Activated CD4-positive, alpha-beta T cell treated with anti-CD3 and anti-CD28 coated beads, Interleukin-2, amount 10 ng/mL, durations not matched to agents 7 days and 5 days (primary cell): ENCODE measurements around the gene INPP5J. TPM values are rescaled to one million over a fixed set of nuclear protein-coding genes. Genes with fewer than 3 reads are reported as not detected.

Source experiments
- CTCF ChIA-PET: fragments of 350-600 bp; sonication (Branson Sonifier 250); formaldehyde crosslinking; loops from one replicate; lab custom pipeline; 2021; ENCODE audit warnings: antibody characterized with exemption; lab: Charles Lee
- POLR2A ChIA-PET: fragments of 350-600 bp; sonication (Branson Sonifier 250); formaldehyde crosslinking; loops from one replicate; lab custom pipeline; 2021; ENCODE audit warnings: antibody characterized with exemption; lab: Charles Lee
- DNase-seq: peaks from one replicate; pipeline ENCODE4 v3.0.0-alpha.2; 2020
- H3K27ac Mint-ChIP-seq: one replicate; pipeline ENCODE4 v1.8.0; 2021; ENCODE audit warnings: mild to moderate bottlenecking, moderate library complexity, mixed read lengths
- H3K27me3 Mint-ChIP-seq: one replicate; pipeline ENCODE4 v1.8.0; 2021; ENCODE audit warnings: mixed read lengths
- H3K36me3 Mint-ChIP-seq: one replicate; pipeline ENCODE4 v1.8.0; 2021; ENCODE audit warnings: low read depth, mixed read lengths
- H3K4me1 Mint-ChIP-seq: one replicate; pipeline ENCODE4 v1.8.0; 2021; ENCODE audit warnings: mixed read lengths
- H3K4me3 Mint-ChIP-seq: one replicate; pipeline ENCODE4 v1.8.0; 2021; ENCODE audit warnings: mild to moderate bottlenecking, moderate library complexity, mixed read lengths
- H3K9me3 Mint-ChIP-seq: one replicate; pipeline ENCODE4 v1.8.0; 2021; ENCODE audit warnings: mixed read lengths
- total RNA-seq, 2 experiments: library from RNA; stranded (reverse); gene quantifications; one replicate each; pipeline ENCODE4 v1.2.3, GENCODE V29; 2021

INPP5J gene
- total RNA-seq, 2 experiments from 2014 or later: not detected

DNA sequence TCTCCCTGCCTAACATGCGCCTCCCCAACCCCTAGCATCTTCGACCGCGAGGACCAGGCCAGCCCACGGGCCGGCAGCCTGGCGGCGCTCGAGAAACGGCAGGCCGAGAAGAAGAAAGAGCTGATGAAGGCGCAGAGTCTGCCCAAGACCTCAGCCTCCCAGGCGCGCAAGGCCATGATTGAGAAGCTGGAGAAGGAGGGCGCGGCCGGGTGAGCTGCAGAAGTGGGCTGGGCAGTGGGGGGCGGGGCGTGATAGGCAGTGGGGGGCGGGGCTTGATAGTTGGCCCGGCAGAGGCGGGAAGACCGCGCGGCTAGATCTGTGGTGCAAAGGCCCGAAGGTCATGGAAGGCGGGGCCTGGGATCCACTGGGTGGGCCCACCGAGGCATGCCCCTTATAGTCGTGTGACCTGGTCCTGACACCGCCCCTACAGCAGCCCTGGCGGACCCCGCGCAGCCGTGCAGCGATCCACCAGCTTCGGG lies 24.1 kb upstream of the INPP5J start:
- no peak overlapping the region for H3K4me3 Mint-ChIP-seq
- no peaks in the 10 kb centered on the region for H3K9me3 Mint-ChIP-seq
- POLR2A ChIA-PET: interaction anchor here (0.6 kb wide), 1 partner anchor 129 kb away, joined by 3 read pairs; no protein-coding TSS in a partner anchor
- CTCF ChIA-PET: interaction anchor here (0.6 to 1.1 kb wide), 4 partner anchors 9 to 1159 kb away, joined by 3 to 5 read pairs (median 3); partner anchors contain the start of gene SELENOM
- H3K4me1 Mint-ChIP-seq: no peaks in the 10 kb centered on the region
- no peak overlapping the region for H3K27ac Mint-ChIP-seq
- no peak for DNase-seq
- H3K27me3 Mint-ChIP-seq: no peaks in the 10 kb centered on the region
- H3K36me3 Mint-ChIP-seq: peaks cover 12% of the 10 kb centered on the region

DNA sequence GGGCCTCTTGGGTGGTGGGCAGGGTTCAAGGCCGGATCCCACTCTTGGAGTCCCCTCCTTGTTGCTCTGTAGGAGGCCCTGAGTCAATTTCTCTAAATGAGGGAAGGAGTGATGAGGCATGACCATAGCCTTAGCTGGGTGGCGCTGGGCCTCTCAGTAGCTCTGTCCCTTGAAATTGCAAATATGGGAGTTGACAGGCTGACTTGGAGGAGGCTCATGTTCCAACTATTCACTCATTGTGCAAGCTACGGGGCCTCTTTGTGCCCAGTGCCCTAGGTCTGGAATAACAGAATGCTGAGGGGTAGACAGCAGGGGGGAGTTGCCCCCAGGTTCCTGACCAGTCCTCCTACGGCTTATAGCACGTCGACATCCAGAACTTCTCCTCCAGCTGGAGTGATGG lies 23.4 kb upstream of the INPP5J start:
- POLR2A ChIA-PET: interaction anchor here (0.6 kb wide), 1 partner anchor 128 kb away, joined by 3 read pairs; no protein-coding TSS in a partner anchor
- Mint-ChIP-seq H3K4me3 (no peak overlapping the region), H3K27me3 (no peaks in the 10 kb centered on the region), H3K9me3 (no peaks in the 10 kb centered on the region), H3K36me3 (peaks cover 12% of the 10 kb centered on the region), H3K27ac (no peak overlapping the region), H3K4me1 (no peaks in the 10 kb centered on the region)
- CTCF ChIA-PET: interaction anchor here (0.6 to 1.1 kb wide), 3 partner anchors 8 to 270 kb away, joined by 3 to 5 read pairs (median 3); partner anchors contain the start of gene SELENOM
- DNase-seq: no peak

DNA sequence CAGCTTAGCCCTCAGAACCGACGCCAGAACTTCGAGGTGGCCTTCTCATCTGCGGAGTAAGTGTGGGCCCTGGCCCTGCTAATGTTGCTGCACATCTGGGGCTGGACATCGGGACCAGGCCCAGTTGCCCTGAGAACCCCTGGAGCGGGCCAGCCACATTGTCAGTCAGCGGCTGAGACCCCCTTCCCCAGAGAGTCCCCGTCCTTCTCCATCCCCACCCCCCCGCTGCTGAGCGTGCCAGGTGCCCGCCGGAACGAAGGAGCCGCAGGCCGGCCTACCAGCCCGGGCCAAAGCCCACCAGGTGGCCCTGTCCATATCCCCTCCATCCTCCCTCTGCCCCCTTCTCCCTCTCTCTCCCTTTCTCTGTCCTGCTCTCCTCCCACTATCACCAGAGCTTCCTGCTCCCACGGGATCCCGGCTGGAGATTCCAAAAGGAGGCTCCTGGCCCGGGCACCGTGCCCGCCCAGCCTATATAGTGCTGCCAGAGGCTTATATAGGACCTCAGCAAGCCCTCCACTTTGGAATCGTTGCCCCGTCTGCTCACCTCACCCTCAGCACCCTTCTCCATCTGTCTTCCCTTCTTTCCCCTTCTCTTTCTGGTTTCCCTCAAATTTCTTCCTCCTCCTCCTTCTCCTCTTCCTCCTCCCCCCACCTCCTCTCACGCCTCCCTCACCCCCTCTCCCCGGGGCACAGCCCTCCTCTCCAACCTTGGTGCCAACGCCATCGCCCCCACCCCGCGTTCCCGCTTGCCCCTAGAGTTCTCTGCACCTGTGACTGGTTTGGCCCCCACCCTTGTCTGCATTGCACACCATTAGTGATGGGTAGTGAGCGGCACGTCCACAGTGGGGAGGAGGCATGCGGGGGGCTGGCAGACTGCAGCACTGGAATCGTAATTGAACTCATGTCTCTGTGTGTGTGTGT lies 22.7 kb upstream of the INPP5J start:
- CTCF ChIA-PET: no interaction called here
- Mint-ChIP-seq H3K4me1 (no peaks in the 10 kb centered on the region), H3K36me3 (peaks cover 12% of the 10 kb centered on the region)

DNA sequence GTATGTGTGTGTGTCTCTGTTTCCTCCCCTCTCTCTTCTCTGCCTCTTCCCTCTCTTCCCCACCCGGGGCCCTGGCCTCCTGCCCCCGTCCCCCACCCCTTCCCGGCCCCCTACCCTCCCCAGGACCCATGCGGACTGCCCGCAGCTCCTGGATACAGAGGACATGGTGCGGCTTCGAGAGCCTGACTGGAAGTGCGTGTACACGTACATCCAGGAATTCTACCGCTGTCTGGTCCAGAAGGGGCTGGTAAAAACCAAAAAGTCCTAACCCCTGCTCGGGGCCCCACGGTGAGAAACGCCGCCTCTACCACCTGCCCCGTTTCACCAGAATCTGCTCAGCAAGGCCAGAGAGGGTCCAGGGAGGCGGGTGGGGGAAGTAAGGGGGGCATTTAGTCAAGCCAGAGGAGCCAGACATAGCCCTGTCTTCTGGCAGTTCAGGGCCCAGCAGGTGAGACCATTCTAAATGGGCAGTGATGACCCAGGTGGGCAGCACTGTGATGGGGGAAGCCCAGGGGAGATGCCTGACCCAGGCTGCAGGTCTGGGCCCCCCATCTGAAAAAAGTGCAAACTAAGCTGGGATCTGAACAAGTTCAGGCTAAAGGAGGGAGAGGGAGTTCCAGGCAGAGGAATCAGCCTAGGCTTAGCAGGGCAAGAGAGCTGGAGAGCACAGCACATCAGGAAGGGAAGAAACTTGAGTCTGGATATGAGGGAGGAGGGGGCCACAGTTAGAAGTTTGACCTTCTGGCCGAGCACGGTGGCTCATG lies 21.8 kb upstream of the INPP5J start:
- no peaks in the 10 kb centered on the region for H3K27me3 Mint-ChIP-seq
- no peaks in the 10 kb centered on the region for H3K9me3 Mint-ChIP-seq
- no peak overlapping the region for H3K4me3 Mint-ChIP-seq
- POLR2A ChIA-PET: no interaction called here
- H3K36me3 Mint-ChIP-seq: peaks cover 10% of the 10 kb centered on the region
- no peaks in the 10 kb centered on the region for H3K4me1 Mint-ChIP-seq
- DNase-seq: no peak
- H3K27ac Mint-ChIP-seq: no peak overlapping the region
- CTCF ChIA-PET: interaction anchor here (0.5 kb wide), 1 partner anchor 179 kb away, joined by 3 read pairs; no protein-coding TSS in a partner anchor

More for the DNA sequence above, 22.7 kb upstream of the INPP5J start:
- Mint-ChIP-seq H3K27me3 (no peaks in the 10 kb centered on the region), H3K27ac (no peak overlapping the region), H3K4me3 (no peak overlapping the region), H3K9me3 (no peaks in the 10 kb centered on the region)
- POLR2A ChIA-PET: no interaction called here
- no peak for DNase-seq

DNA sequence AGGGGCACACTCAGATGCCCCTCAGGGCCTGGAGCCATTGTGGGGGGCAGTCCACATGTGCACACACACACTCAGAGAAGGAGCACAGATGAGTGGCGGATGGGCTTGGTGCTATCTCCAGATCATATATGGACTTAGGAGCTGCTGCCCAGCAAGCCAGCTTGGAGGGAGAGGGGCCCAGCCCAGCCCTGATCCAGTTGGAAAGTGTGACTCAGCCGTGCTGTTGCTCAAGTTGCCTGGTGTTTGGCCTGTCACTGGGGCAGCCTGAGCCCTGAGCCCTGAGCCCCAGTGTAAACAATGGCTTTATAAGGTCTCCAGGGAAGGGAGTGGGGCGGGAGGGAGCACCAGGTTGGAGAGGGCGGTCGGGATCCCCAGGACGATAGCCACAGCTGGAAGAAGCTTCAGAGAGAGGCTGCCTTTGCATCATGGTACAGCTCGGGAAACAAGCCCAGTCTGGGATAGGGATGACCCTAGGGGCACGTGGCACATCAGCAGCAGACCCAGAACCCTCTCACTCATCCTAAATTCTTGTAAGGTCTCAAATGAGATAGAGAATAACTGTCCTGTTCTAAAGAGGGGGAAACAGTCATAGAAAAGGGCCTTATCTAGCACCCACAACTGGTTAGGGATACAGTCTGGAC lies 20.2 kb upstream of the INPP5J start:
- no peak for DNase-seq
- Mint-ChIP-seq H3K27ac (no peak overlapping the region), H3K9me3 (no peaks in the 10 kb centered on the region), H3K36me3 (peaks cover 2% of the 10 kb centered on the region), H3K27me3 (no peaks in the 10 kb centered on the region), H3K4me3 (no peak overlapping the region), H3K4me1 (peaks cover 3% of the 10 kb centered on the region)
- POLR2A ChIA-PET: no interaction called here
- CTCF ChIA-PET: interaction anchor here (1.3 to 2.1 kb wide), 2 partner anchors 14 to 17 kb away, joined by 3 to 8 read pairs; no protein-coding TSS in a partner anchor

DNA sequence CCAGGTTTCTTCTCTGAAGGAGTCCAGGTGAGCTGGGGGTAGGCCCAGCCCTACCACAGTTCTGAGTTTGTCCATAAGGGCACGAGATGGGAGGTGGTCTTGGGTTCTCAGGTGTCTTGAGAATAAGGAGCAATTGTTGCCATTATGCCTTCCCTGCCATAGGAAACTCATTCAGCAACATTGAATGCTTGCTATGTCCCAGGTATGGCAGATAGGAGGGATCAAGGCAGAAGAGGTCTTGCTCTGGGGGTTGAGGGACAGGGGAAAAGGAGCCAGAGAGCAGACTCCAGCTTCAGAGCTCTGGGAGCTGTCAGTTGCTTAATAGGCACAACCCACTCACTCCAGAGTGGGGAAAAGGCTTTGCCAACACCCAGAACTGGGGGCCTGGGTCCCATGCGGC lies 19.7 kb upstream of the INPP5J start:
- peaks cover 2% of the 10 kb centered on the region for H3K36me3 Mint-ChIP-seq
- H3K4me3 Mint-ChIP-seq: no peak overlapping the region
- no peak for DNase-seq
- POLR2A ChIA-PET: no interaction called here
- H3K9me3 Mint-ChIP-seq: no peaks in the 10 kb centered on the region
- CTCF ChIA-PET: interaction anchor here (0.5 to 2.1 kb wide), 2 partner anchors 18 to 194 kb away, joined by 4 to 8 read pairs; no protein-coding TSS in a partner anchor
- H3K27ac Mint-ChIP-seq: no peak overlapping the region
- no peaks in the 10 kb centered on the region for H3K27me3 Mint-ChIP-seq
- peaks cover 9% of the 10 kb centered on the region for H3K4me1 Mint-ChIP-seq

DNA sequence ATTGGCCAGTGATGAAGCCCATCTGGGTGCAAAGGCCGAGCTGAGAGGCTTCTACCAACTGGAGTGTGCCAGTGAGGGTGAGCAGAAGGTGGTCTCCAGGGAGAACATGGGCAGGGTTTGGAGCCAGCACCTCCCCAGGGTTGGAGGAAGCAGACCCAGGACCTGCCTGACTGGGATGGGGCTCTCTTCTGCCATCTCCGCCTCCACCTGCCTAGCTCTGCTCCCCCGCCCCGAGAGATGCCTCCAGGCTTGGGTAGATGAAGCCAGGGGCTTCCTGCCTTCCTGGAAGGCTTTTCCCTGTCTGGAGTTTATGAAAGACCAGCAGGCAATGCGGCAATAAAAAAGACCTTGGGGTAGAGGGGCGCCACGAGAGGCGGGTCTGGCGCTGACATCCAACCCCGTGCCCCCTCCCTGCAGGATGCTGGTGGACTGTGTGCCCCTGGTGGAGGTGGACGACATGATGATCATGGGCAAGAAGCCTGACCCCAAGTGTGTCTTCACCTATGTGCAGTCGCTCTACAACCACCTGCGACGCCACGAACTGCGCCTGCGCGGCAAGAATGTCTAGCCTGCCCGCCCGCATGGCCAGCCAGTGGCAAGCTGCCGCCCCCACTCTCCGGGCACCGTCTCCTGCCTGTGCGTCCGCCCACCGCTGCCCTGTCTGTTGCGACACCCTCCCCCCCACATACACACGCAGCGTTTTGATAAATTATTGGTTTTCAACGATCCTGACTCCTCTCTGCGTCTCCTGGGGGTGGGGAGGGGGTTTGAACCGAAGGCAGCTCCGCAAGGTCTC lies 18.7 kb upstream of the INPP5J start:
- ChIA-PET CTCF (interaction anchor here (1.5 kb wide), 1 partner anchor 19 kb away, joined by 4 read pairs; no protein-coding TSS in a partner anchor), POLR2A (no interaction called here)
- H3K36me3 Mint-ChIP-seq: peaks cover 2% of the 10 kb centered on the region

DNA sequence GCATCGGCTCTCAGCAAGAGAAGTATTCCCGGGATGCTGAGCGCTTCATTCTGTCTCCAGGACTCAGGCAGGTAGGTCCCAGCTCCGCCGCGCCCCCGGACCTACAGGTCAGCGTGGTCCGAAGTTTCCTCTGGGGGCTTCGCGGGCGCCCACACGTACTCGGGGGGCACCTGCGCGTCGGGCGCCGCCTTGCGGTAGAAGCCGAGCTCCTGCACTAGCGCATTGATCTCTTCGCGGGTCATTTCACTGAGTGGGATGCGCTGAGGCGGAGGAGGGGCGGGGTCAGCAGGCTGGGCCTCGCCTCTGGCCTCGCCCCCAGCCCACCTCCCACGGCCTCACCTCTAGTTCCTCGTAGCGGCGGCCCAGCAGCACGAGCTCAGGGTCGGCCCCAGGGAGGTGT lies 17.9 kb upstream of the INPP5J start:
- POLR2A ChIA-PET: no interaction called here

More for the DNA sequence above, 18.7 kb upstream of the INPP5J start:
- H3K9me3 Mint-ChIP-seq: no peaks in the 10 kb centered on the region
- H3K27ac Mint-ChIP-seq: no peak overlapping the region
- H3K4me3 Mint-ChIP-seq: no peak overlapping the region
- DNase-seq: no peak
- H3K4me1 Mint-ChIP-seq: peaks cover 9% of the 10 kb centered on the region
- no peaks in the 10 kb centered on the region for H3K27me3 Mint-ChIP-seq

DNA sequence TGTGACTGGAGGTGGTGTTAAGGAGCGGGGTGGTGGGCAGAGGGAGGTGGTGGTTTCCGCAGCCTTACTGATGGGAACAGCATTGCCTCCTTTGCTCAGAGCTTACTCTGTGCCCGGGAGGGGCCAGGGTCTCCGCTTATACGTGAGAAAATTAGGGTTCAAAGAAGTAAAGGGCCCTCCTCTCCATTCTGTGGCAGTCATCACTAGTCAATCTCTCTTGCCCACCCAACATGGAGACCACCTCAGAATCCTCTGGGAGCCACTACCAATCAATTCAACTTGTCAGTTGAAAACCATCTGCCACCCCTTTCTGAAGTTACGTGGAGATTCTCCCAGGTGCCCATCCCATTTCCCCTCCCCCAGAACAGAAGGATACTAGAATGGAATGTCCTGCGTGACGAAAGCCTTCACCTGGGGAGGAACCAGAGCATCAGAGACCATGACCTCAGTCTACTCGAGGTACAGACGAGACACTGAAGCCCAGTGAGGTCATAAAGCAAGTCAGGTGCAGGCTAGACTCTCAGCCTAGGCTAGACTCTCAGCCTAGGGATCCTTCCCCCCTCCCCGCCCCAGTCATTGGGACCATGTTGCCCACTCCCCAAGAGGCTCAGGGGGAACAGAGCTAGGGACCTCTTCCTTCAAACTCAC lies 17.4 kb upstream of the INPP5J start:
- Mint-ChIP-seq H3K9me3 (no peaks in the 10 kb centered on the region), H3K27ac (no peak overlapping the region), H3K36me3 (peaks cover 2% of the 10 kb centered on the region), H3K4me1 (peaks cover 9% of the 10 kb centered on the region), H3K4me3 (no peak overlapping the region), H3K27me3 (no peaks in the 10 kb centered on the region)
- POLR2A ChIA-PET: no interaction called here
- DNase-seq: no peak
- CTCF ChIA-PET: interaction anchor here (1.5 kb wide), 1 partner anchor 20 kb away, joined by 4 read pairs; no protein-coding TSS in a partner anchor

More for the DNA sequence above, 17.9 kb upstream of the INPP5J start:
- no peak for DNase-seq
- Mint-ChIP-seq H3K27ac (no peak overlapping the region), H3K27me3 (no peaks in the 10 kb centered on the region), H3K4me1 (peaks cover 9% of the 10 kb centered on the region), H3K4me3 (no peak overlapping the region), H3K36me3 (peaks cover 2% of the 10 kb centered on the region), H3K9me3 (no peaks in the 10 kb centered on the region)
- CTCF ChIA-PET: interaction anchor here (1.5 kb wide), 1 partner anchor 20 kb away, joined by 4 read pairs; no protein-coding TSS in a partner anchor

DNA sequence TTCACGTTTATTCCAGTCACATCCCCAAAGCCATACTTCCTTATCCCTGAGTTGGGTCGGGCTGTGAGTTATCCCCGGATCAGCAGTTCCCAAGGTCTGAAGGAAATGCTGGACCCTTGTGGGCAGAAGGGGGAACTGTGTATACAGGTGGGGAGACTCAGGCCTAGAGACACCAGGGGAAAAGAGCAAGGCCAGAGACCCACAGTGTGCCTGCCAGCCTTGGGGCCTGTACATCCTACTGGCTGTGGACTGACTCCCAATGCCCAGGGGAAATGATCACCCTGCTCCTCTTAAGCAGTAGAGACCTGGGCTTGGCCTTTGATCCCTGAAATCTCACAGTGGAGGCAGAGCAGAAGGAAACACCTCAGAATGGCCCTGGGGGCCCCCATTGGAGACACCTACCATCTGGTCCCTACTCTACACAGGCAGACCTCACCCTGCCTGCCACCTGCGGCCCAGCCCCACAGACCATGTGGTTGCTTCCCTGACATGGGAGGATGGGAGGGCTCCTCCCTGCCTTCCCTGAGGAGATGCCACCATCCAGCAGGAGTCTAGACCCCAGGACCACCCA lies 16.7 kb upstream of the INPP5J start:
- Mint-ChIP-seq H3K9me3 (no peaks in the 10 kb centered on the region), H3K4me3 (no peak overlapping the region), H3K27ac (no peak overlapping the region), H3K36me3 (peaks cover 2% of the 10 kb centered on the region), H3K27me3 (no peaks in the 10 kb centered on the region), H3K4me1 (peaks cover 9% of the 10 kb centered on the region)
- CTCF ChIA-PET: interaction anchor here (1.5 to 1.7 kb wide), 2 partner anchors 11 to 21 kb away, joined by 4 to 6 read pairs; no protein-coding TSS in a partner anchor
- no peak for DNase-seq
- POLR2A ChIA-PET: no interaction called here

DNA sequence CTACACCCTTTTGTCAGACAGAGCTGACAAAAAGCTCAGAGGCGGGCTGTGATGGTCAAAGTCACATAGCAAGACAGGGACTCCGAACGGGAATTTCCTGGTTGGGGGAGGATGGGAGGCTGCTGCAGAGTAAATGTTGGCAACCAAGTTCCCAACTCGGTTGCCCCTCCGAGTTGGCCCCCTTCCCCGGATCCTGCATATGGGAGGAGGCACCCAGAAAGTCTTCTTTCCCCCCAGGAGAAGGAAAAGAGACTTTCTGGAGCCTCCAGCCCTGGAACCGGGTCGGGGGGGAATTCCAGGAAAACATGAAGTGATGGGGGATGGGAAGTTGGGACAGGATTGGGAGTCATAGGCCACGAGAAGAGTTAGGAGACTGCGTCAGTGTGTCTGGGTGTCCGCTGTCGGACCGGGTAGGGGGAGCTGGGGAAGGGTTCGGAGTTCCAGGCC lies 16.0 kb upstream of the INPP5J start:
- H3K4me1 Mint-ChIP-seq: peaks cover 9% of the 10 kb centered on the region
- peak overlapping the region; percentile 65 for H3K27ac Mint-ChIP-seq
- H3K9me3 Mint-ChIP-seq: no peaks in the 10 kb centered on the region
- peak overlapping the region; percentile 77 for H3K4me3 Mint-ChIP-seq
- POLR2A ChIA-PET: no interaction called here
- H3K27me3 Mint-ChIP-seq: no peaks in the 10 kb centered on the region
- CTCF ChIA-PET: interaction anchor here (0.7 to 1.7 kb wide), 3 partner anchors 11 to 24 kb away, joined by 4 to 6 read pairs (median 4); no protein-coding TSS in a partner anchor
- peaks cover 2% of the 10 kb centered on the region for H3K36me3 Mint-ChIP-seq
- no peak for DNase-seq
